HepG2 (cell line): ENCODE data around the gene MYOF.

Experiments used
- EP300 ChIP-seq, 3 experiments: sonication (generic) in 1 of 3; formaldehyde crosslinking in 1 of 3; IDR thresholded peaks; 2 replicates each; pipeline versions ENCODE4 v1.5.1 to v1.6.1; 2011 to 2020; ENCODE audit warnings: low read depth in 2 of 3, low read length in 2 of 3, borderline replicate concordance in 1 of 3, improper control_type of control experiment in 1 of 3, mild to moderate bottlenecking in 1 of 3, missing genetic modification reagents in 1 of 3, moderate library complexity in 1 of 3
- HINFP ChIP-seq: sonication (generic); formaldehyde crosslinking; IDR thresholded peaks from 2 replicates; pipeline ENCODE4 v1.4.0; 2020; ENCODE audit warnings: low read depth, mild to moderate bottlenecking, missing genetic modification reagents
- HNRNPLL ChIP-seq: fragments of 200-400 bp; formaldehyde crosslinking; IDR thresholded peaks from 2 replicates; pipeline ENCODE4 v1.6.1; 2017; ENCODE audit warnings: mild to moderate bottlenecking, low read depth, low read length; ENCODE audit not compliant: poor library complexity, severe bottlenecking
- ZNF24 ChIP-seq: fragments of 450-650 bp; IDR thresholded peaks from 2 replicates; pipeline ENCODE4 v1.6.1; 2017; ENCODE audit warnings: antibody characterized with exemption, mild to moderate bottlenecking
- ZNF296 ChIP-seq: sonication (generic); formaldehyde crosslinking; conservative IDR thresholded peaks from 2 replicates; pipeline ENCODE4 v1.5.0; 2020; ENCODE audit warnings: mild to moderate bottlenecking, missing genetic modification reagents

- no peak for TF ChIP-seq HNRNPLL
- no peak for TF ChIP-seq HINFP (CRISPR knock-in tag)
- no peak for TF ChIP-seq ZNF296 (CRISPR knock-in tag)
- no peak for TF ChIP-seq EP300 (IDR thresholded peaks at IDR 0.05; ENCODE audit: low read depth in 2 of 2, low read length in 2 of 2)
- no peak for TF ChIP-seq EP300 (CRISPR knock-in tag; IDR thresholded peaks at IDR 0.05; ENCODE audit: borderline replicate concordance)
- no peak for TF ChIP-seq ZNF24
These were observed 125.6 kb downstream of the MYOF start for GRCh38 chr10:93356516-93356915.
